OCI-LY3 (cell line): Measurements from ENCODE around the gene DVL2.

ENCODE experiments used
- H2AFZ ChIP-seq: fragments of 200-600, 300-600 bp; shearing (Covaris generic); 2 replicates; pipeline ENCODE4 v1.6.0; 2014; ENCODE audit warnings: antibody characterized with exemption, low read depth, low read length
- H3K27ac ChIP-seq: fragments of 200-600, 300-600 bp; sonication (generic); 2 replicates; pipeline ENCODE4 v1.5.1; 2014; ENCODE audit warnings: mild to moderate bottlenecking, low read length, moderate library complexity, mixed read lengths
- H3K27me3 ChIP-seq: fragments of 200-600, 300-600 bp; sonication (generic); 2 replicates; pipeline ENCODE4 v1.6.1; 2014; ENCODE audit warnings: low read depth, low read length, mixed read lengths
- H3K36me3 ChIP-seq: fragments of 200-600, 300-600 bp; sonication (generic); replicated peaks from 2 replicates; pipeline ENCODE3; 2014; ENCODE audit warnings: low read depth, low read length, mixed read lengths
- H3K4me1 ChIP-seq: fragments of 300-600, 200-600 bp; sonication (generic); 2 replicates; pipeline ENCODE4 v1.6.1; 2014; ENCODE audit warnings: low read length, mixed read lengths
- H3K4me2 ChIP-seq: fragments of 200-600, 300-600 bp; sonication (generic); 2 replicates; pipeline ENCODE4 v1.6.1; 2014; ENCODE audit warnings: low read length, mixed read lengths
- H3K4me3 ChIP-seq: fragments of 300-600, 200-600 bp; sonication (generic); 2 replicates; pipeline ENCODE4 v1.5.1; 2014; ENCODE audit warnings: antibody characterized with exemption, mild to moderate bottlenecking, low read length, moderate library complexity
- H3K79me2 ChIP-seq: fragments of 300-600, 200-600 bp; shearing (Covaris generic); 2 replicates; pipeline ENCODE4 v1.6.1; 2014; ENCODE audit warnings: mild to moderate bottlenecking, low read length, mixed read lengths
- H3K9ac ChIP-seq: fragments of 300-600, 200-600 bp; shearing (Covaris generic); 2 replicates; pipeline ENCODE4 v1.6.0; 2014; ENCODE audit warnings: mild to moderate bottlenecking, low read length, moderate library complexity
- H3K9me3 ChIP-seq: fragments of 200-600, 300-600 bp; shearing (Covaris generic); 2 replicates; pipeline ENCODE4 v1.6.1; 2014; ENCODE audit warnings: low read length, mixed read lengths; ENCODE audit not compliant: insufficient read depth
- H4K20me1 ChIP-seq: fragments of 200-600, 300-600 bp; sonication (generic); 2 replicates; pipeline ENCODE4 v1.6.1; 2016; ENCODE audit warnings: low read length, mixed read lengths; ENCODE audit not compliant: insufficient read depth
- EZH2phosphoT487 ChIP-seq: fragments of 200-600 bp; shearing (Covaris generic); IDR thresholded peaks from 2 replicates; pipeline ENCODE4 v1.6.1; 2018; ENCODE audit warnings: antibody characterized with exemption, mixed run types, low read depth
- TF ChIP-seq, protein P1 (sequence below): fragments of 200-600, 300-600 bp; sonication (generic); IDR thresholded peaks from 2 replicates; pipeline ENCODE4 v1.5.1; 2014; ENCODE audit warnings: antibody characterized with exemption, low read length, low read depth

DVL2 gene

DNA sequence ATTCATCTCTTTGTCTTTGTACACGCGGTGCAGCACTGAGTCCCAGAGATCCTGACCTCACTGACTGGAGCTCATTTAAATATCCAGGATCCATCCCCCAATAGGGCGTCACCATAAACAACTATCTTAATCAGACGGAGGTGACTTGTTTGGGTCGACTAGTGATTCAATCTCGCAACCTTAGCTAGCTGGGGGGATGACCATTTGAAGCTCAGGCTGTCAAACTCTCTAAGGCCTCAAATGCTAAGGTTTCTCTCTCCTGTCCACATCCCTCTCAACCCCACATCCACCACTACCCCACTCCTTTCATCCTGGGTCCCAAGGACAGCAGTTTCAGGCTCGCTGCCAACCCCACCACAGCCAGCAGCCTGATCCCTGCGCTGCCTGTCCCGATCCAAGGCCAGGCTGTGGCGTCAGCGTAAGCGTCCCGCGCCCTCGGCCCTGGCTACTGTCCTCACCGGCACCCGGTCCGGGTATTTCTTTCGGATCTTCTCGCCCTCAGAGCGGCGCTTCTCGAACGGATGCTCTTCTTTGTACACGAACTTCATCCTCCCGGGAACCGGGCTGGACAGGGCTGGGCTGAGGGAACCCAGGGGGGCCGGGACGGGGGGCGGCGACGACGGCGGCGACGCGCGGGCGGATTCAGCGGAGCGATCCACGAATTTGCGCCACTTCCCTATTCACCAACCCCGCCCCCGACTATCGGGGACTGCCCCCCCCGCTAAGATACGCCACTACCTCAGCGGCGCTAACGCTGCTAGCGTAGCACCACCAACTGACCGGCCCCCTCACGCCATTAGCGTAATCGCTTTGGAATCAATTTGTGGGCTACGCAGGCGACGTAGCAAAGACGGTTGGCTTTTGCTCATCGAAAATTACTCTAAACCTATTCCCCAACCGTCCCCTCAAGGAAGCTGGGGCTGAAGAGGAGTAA is 7.7 kb upstream of the DVL2 start, which contains the start of gene GABARAP:
GABARAP (minus strand) TSS at position 667 of the 934 bp plus-strand sequence; CDS start at position 548, 119 bp downstream.
- H2AFZ ChIP-seq: peak within 1 kb of the TSS; percentile 93
- H4K20me1 ChIP-seq: peaks cover 5% of the 10 kb centered on the region
- peaks cover 47% of the 10 kb centered on the region for H3K79me2 ChIP-seq
- H3K4me1 ChIP-seq: peaks cover 28% of the 10 kb centered on the region
- no peaks in the 10 kb centered on the region for H3K27me3 ChIP-seq
- no peaks in the 10 kb centered on the region for H3K9me3 ChIP-seq
- peak within 1 kb of the TSS; percentile 86 for H3K27ac ChIP-seq
- TF ChIP-seq, protein P1, sequence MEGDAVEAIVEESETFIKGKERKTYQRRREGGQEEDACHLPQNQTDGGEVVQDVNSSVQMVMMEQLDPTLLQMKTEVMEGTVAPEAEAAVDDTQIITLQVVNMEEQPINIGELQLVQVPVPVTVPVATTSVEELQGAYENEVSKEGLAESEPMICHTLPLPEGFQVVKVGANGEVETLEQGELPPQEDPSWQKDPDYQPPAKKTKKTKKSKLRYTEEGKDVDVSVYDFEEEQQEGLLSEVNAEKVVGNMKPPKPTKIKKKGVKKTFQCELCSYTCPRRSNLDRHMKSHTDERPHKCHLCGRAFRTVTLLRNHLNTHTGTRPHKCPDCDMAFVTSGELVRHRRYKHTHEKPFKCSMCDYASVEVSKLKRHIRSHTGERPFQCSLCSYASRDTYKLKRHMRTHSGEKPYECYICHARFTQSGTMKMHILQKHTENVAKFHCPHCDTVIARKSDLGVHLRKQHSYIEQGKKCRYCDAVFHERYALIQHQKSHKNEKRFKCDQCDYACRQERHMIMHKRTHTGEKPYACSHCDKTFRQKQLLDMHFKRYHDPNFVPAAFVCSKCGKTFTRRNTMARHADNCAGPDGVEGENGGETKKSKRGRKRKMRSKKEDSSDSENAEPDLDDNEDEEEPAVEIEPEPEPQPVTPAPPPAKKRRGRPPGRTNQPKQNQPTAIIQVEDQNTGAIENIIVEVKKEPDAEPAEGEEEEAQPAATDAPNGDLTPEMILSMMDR: no peak
- TF ChIP-seq EZH2phosphoT487: no peak
- peak within 1 kb of the TSS; percentile 96 for H3K4me2 ChIP-seq
- peak within 1 kb of the TSS; percentile 89 for H3K9ac ChIP-seq
- peak within 1 kb of the TSS; percentile 94 for H3K4me3 ChIP-seq
- H3K36me3 ChIP-seq: peaks cover 3% of the 10 kb centered on the region

DNA sequence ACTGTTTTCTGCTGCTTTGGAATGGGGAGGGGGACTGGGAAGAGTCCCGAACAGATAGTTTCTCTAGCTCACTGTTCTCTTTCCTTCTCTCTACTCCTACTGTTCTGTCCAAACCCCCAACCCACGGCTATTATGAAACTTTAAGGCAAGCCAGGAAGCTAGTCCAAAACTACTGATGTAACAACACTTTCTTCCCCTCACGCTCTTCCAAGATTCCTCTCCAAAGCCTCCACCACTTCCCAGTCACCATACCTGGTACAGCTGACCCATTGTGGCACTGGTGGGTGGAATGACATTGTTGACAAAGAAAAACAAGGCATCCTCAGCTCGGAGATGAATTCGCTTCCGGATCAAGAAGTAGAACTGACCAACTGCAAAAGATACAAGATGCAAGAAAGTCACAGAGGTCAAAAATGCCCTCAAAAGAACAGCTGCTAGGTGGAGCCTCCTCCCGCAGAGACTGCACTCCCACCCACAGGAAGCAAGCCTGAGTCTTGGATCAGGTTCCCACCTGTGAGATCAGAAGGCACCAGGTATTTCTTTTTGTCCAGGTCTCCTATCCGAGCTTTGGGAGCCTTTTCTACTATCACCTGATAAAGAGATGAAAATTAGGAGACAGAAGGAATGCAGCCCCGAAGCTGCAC is 6.9 kb upstream of the DVL2 start:
- peaks cover 47% of the 10 kb centered on the region for H3K79me2 ChIP-seq
- H3K9me3 ChIP-seq: no peaks in the 10 kb centered on the region
- peaks cover 7% of the 10 kb centered on the region for H3K36me3 ChIP-seq

DNA sequence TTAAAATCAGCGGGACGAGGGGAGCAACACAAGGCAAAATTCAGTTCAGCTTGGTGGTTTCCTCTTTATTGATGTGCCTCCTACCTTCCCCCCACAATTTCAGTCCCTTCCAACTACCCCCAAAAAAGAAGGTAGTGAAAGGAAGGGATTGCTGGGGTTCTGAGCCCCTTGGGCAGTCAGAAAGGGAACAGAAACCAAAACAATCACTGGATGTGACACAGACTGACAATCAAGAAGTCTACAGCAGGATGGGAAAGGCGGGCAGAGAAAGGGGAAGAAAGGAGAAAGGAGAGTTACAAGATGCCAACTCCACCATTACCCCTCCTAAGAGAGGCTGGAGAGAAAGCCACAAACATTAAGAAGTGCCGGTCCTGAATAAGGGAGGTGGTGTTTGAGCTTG is 6.1 kb upstream of the DVL2 start:
- Histone ChIP-seq H3K9me3 (no peaks in the 10 kb centered on the region), H3K27ac (peak overlapping the region; percentile 86)

More for the DNA sequence above, 6.9 kb upstream of the DVL2 start:
- H4K20me1 ChIP-seq: peaks cover 5% of the 10 kb centered on the region
- peak overlapping the region; percentile 86 for H3K27ac ChIP-seq
- peak overlapping the region; percentile 96 for H3K4me2 ChIP-seq
- H3K4me3 ChIP-seq: peak overlapping the region; percentile 94
- H3K9ac ChIP-seq: peak overlapping the region; percentile 89
- no peak for TF ChIP-seq EZH2phosphoT487
- TF ChIP-seq, protein P1: no peak
- H2AFZ ChIP-seq: no peak overlapping the region
- H3K27me3 ChIP-seq: no peaks in the 10 kb centered on the region
- peaks cover 31% of the 10 kb centered on the region for H3K4me1 ChIP-seq

More for the DNA sequence above, 6.1 kb upstream of the DVL2 start:
- Histone ChIP-seq H3K79me2 (peaks cover 48% of the 10 kb centered on the region), H3K4me1 (peaks cover 31% of the 10 kb centered on the region), H3K36me3 (peaks cover 13% of the 10 kb centered on the region), H3K4me3 (peak overlapping the region; percentile 94), H3K9ac (peak overlapping the region; percentile 58), H4K20me1 (peaks cover 5% of the 10 kb centered on the region), H3K4me2 (peak overlapping the region; percentile 96), H3K27me3 (no peaks in the 10 kb centered on the region), H2AFZ (no peak overlapping the region)
- TF ChIP-seq EZH2phosphoT487: no peak
- TF ChIP-seq, protein P1: no peak
